Ramos (cell line): Measurements from ENCODE around the gene ACAA2.

Source experiments
- in situ Hi-C: fragments of 300-500 bp; cut with MboI; formaldehyde crosslinking; loops from one replicate; pipeline ENCODE4 v1.14.3; 2022; ENCODE audit warnings: low sequenced_read_pairs; ENCODE audit not compliant: unreplicated experiment

Gene ACAA2

DNA sequence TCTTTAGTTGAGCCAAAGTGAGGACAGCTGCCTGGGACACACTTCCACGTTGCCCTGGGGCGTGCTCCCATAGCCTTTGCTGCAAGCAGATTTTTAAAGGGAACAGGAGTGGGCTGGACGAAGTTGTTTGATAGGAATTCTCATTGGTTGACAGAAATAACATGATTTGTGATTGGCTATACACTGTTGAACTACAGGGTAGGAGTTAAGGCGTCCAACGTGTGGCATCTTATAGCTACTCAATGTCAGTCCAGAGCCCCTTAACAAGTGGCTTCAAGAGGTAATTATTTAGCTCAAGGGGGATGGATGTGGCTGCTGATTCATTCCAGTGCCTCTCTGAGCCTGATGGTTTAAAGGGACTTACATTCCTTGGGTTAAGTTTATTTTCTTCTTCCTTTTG is 65.5 kb downstream of the ACAA2 start:
- in situ Hi-C loops = no loop called here

DNA sequence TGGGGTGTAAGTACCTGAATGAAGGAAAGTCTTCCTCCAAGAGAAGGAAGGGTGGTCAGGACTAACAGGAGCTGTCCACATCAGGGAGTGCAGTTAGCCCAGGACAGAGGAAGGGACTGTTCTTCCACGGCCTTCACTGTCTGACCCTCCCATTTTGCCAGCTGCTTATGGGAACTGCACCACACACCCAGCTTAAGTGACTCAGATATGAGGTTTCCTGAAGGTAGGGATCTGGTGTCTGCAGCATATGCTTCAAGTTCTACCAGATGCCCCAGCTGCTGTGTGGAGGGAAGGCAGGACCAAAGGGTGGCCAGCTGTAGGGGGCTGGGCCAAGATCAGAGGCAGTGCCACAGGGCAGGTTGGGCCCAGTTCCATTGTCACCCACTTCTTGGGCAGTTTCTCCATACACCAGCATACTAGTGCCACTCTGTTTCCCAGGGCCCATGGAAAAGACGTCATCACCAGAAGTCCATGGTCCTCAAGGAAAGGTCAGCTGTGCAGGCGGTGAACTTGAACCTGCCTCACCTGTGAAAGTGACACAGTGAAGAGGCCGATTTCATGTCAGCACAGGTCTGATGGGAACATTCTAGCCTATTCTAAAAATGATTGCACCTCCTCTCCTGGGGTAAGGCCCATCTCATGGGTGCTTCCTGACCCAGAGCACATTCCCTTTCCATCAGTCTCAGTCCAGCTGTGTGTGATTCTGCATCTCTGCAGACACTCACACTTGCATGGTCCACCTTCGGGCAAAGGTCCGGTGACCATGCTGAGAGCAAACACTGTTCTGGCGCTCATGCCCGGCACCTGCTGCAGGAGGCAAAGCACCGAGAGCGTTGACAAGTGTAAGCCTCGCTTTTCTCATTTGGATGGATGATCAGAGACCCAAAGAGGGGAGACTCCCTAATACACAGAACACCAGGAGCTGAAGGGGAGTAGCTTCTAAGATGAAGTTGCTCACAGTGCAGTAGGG is 68.0 kb downstream of the ACAA2 start:
- in situ Hi-C loops = no loop called here

DNA sequence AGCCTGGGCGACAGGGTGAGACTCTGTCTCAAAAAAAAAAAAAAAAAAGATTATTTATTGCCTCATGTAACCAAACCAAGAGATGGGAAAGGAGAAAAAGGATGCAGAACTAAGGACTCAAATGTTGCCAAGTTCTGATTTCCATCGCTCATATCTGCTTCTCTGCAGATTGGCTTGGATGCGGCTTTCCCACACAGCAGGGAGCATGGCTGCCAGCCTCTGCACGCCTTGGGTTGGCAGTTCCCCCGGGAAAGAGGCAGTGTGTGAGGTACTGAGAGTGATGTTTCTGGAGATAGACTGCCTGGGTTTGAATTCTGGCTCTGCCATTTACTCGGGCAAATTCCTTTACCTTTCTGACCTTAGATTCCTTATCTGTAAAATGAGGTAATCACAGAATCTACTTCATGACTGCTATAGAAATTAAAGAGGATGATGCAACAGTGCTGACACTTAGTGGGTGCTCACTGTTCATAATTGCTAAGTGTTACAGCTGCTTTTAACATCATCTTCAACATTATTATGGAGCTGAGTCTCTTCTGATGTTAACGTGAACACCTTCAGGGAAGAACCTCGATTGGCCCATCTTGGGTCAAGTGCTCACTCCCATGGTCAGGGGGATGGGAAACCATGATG is 68.8 kb downstream of the ACAA2 start:
- in situ Hi-C loops = no loop called here

DNA sequence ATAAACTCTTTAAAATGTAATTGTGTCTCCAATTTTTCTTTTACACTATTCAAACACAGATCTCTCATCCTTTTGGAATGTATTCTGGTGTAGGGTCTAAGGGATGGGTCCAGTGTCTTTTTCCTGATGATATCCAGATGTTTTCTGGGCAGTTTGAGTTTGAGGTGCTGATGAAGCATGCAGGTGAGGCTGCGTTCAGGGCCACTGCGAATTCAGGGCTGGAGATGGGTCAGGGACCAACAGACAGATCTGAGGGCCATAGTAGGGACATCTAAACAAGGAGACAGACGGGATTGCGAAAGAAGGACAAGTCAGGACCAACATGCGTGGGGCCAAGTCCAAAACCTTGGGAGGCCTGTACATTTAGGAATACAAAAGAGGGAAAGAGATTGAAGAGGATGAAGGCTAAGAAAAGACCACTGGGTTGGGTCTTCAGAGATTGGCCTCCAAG is 70.2 kb downstream of the ACAA2 start:
- in situ Hi-C loops = no loop called here

DNA sequence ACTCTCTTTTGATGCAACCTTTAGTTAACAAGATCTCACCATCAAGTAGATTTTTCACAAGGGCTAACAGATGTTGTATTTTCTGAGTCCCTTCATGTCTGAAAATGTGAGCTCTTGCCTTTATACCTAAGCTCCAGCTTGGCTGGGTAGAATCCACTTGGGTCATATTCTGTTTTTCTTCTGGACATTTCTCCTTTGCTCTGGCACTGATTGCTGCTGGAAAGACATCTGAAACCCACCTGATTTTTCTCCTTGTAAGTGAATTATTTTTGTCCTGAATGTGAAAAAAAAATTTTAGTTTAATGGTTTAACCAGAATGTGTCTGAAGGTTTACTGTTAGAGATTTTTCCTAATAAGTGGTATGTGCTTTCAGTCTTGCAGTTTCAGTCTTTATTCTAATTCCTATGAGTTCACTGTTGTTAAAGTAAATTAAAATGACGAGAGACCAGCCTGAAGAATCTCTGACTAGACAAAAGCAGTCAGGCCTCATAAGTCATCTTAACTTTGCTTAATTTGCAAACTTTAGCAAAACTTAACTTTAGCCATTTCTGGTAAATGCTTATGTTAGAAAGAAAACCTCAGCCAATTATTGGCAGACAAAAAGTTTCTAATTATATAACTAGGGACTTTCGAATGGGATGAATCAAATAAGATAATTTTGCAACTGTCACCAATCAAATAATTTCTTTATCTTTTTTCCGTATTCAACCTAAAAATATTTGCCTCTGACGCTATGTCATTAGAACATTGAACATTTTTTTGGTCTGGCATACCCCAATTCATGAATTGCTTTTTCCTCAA is 70.8 kb downstream of the ACAA2 start:
- in situ Hi-C loops = no loop called here

DNA sequence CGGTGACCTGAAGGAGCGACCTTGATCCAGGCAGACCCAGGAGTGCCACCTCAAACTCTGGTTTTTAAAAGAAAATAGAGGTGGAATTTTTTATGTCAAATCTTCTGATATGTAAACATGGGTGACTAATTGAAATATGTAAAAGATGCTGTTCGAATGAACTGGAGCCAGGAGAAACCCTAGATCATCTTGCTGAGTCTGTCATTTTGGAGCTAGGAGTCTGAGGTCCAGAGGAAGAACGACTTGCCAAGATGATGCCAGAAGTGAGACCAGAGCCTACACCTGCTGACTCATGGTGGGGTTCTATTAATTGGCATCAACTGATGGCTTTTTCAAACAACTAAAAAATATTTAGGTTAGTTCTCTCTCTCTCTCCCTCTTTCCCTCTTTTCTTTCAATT is 74.1 kb downstream of the ACAA2 start:
- in situ Hi-C loops = no loop called here

DNA sequence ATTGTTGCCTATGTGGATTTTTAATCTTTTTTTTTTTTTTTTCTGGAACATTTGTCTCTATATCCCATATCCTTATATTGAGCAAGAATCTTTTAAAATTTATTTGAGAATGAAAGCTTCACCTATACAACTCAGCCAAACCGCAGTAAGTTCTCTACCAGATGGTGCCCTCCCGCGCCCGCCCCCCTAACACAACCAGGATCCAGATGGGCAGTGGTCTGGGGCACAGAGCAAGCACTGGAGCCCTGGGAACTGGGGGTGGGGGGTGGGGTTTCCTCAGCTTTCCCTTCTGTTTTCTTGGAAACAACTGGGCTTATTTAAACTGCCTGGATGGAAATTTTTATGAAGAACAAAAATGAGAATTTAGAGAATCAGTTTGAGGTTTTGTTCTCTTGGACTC is 74.6 kb downstream of the ACAA2 start:
- in situ Hi-C loops = no loop called here

DNA sequence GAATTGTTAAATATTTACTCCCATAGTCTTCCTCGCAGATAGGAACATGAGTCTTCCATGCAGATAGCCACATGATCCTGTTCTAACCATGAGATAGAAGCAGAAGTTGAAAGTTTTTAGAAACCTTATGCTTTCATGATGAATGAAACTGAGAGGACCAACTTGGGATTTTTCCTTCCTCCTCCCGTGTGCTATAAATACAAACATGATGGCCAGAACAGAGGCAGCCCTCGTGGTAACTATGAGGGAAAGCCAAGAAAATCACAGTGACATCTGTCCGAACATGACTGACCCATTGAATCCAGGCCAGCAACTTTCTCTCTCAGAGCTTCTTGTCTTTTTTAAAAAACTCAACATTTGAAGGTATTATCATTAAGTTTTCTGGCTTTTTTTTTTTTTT is 78.5 kb downstream of the ACAA2 start:
- in situ Hi-C loops = no loop called here

DNA sequence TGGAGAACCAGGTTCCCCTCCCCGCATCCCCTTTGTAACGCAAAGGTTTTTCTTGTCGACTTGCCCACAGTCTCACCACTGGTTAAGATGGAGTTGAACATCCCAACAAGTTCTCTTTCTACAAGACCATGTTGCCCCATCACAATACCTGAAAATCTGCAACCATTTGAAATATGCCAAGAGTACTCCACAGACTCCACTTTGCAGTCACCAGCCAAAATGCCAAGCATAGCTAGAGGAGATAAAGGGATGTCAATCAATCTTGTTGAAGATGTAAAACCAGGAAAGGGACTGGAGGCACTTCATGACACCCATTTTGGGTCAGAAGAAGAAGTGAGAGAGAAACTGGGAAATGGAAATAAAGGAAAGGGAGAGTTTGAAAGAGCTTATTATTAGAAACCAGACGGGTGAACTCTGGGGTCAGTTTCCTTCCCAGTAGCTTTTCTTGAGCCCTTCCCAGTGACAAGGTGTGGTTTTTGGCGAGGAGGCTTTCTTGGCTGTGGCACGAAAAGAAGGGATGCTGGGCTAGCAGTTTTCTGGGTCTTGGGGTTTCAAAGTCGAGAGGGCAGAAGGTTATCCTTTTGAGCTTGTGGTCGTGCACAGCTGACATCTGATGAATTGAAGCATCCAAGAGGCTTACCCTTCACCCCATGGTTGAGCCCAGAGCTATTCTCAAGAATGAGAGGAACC is 79.3 kb downstream of the ACAA2 start:
- in situ Hi-C loops = no loop called here

DNA sequence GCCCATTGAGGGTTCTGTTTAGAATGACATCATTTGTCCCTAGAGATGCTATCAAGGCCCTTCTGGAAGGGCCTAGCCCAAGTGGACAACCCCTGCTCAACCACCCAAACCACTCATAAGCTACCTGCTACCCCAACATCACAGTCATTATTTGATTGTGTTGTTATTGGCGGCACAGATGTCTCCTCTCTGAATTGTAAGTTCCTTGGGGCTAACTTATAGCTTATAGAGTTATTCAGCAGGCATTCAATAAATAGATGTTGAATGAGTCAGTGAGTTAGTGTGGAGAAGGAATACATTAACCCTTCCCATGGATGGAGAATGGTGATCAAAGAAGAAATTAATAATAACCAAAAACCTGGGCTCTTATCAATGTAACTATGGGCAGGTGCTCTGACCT is 80.0 kb downstream of the ACAA2 start:
- in situ Hi-C loops = no loop called here
